NCI-H2107 (cell line): ENCODE measurements around the gene HPSE2.

ENCODE experiments used
- DNase-seq: peaks from one replicate; lab custom pipeline; 2025; lab: John Stamatoyannopoulos, UW

Gene HPSE2

DNA sequence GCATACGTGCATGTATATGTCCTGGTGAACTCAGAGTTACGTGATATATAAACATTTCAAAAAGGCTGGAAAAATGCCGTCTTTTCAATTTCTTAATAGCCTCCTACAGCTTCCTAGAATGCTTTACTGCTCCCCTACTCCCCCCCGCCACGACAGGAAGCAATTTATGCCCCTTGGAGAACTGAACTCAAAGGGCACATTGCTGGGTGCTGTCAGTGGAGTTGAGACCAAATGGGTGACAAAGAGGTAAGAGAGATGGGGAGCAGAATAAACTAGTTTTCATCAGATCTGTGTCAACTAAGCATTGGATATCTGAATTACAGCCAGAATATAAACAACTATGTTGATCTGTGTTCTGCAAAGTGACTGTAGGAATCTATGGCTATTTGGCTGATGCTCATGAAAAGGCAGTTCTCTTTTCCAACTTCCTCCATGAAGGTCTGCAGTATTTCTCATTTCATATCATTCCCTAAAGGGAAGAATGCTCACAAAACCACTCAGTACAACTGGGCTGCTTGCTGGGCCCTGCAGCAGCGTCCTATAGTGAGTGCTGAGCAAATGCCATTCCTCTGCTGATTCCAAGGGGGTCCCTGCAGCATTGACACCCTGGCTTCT, 617.6 kb downstream of the HPSE2 start:
- no peak for DNase-seq

DNA sequence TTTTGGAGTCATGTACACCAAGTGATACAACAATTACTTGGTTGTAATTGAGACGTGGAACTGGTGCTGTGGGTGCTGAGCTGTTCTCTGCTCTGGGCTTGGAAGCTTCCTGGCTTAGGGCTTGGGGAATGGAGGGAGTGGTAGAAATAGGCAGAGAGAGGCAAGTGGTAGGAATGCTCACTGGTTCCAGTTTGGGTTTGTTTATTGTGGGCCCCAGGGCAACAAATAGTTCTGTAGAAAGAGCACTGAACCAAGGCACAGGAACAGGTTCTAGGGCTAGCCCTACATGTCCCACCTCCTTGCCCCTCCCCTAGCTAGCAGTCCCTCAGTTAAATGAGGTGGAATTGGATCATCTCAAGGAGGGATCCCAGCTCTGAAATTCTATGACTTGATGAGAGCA, 622.2 kb downstream of the HPSE2 start:
- DNase-seq = no peak

GRCh38 chr10:98611436-98611835, 624.2 kb downstream of the HPSE2 start:
- no peak for DNase-seq

- no peak for DNase-seq
Observed at GRCh38 chr10:98610836-98611235, 624.8 kb downstream of the HPSE2 start.

DNA sequence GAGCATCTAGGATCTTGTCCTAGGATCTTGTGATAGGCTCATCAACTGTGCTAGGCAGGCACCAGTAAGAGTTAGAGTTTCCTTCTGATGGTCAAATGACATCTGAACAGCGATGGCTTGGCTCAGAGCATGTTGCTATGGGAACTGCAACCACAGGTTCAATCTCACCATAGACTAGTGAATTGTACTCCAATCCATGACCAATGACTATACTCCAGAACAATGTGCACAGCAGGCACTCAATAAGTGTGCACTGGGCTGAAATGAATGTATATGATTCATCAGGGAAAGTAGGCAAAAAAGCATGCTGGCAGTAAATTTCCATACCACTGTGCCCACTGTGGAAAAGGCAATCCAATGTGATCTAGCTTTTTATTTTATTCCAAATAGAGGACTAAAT, 625.4 kb downstream of the HPSE2 start:
- DNase-seq = no peak

DNA sequence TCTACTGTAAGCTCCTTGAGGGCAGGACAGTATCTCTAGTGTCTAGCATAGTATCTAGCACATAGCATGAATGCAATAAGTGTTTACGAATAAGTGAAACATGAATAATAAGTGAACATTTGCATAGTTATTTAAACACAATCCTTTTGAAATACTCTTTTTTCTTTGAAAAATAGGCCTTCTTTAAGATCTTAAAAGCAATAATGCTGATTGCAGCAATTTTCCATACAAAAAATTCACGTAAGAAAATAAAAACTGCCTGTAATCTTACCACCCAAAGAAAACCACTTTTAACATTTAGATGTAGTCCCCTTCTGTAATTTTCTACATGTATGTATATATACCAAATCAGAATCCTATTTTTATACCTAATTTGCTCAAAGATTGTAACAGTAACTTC, 626.4 kb downstream of the HPSE2 start:
- DNase-seq = no peak

GRCh38 chr10:98608411-98608810, 627.2 kb downstream of the HPSE2 start:
- DNase-seq = no peak

DNA sequence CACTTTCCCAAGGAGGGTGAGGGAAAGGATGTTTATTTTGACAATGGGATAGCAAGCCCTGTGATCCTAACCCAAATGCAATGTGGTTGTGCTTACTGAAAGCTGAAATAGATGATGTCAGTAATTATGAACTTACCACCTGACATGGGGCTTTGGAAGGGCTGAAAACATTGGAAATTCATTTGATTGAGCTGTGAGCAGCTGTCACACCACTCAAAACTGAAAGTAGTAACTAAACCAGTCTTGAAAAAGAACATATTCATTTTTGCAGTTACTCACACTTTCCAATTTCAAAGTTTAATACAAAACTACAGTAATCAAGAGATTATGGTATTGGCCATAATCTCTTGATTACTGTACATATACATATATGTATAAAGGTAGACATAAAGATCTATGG, 633.4 kb downstream of the HPSE2 start:
- no peak for DNase-seq

DNA sequence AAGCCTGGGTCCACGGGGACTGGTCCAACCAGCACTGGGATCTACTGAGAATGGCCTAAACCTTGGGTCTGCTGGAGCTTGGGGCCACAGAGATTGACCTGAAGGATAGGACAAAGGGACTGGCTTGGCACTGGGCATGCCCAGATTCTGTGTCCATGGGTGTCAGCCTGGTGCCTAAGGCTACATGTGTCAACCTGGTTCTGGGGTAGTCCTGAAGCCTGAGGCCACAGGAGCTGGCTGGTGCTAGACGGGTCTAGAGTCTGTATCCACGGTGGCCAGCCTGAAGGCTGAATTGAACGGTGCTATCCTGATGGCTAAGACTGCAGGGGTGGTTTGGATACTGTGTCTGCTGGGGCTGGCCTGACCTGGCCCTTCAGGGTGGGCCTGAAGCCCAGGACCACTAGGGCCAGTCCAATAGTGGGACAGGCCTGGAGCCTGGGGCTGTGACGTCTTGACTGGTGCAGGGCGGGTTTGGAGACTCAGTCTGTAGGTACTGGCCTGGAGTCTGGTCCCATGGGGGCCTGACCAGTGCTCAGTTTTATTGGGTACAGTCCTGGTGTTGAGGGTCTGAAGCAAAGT, 636.5 kb downstream of the HPSE2 start:
- DNase-seq = no peak

- DNase-seq = no peak
Observed at GRCh38 chr10:98596404-98596803, 639.2 kb downstream of the HPSE2 start.

DNA sequence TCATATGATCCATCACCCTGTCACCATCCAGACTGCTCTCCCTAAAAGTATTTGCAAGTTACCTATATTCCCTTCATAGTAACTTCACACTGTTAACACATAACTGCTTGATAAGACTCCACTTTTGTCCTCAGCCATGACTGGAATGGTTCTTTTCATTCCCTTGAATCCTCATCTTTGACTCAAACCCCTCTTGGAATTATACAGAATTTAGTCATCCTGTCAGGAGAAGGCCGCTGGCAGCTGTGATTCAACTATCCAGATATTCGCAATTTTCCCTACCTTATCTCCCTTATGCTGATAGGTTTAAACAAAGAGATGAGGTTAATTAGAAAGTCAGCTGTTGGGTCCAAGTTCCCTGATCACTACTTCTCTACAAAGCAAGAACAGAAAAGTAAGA, 646.0 kb downstream of the HPSE2 start:
- no peak for DNase-seq

GRCh38 chr10:98589007-98589406, 646.6 kb downstream of the HPSE2 start:
- DNase-seq = no peak

DNA sequence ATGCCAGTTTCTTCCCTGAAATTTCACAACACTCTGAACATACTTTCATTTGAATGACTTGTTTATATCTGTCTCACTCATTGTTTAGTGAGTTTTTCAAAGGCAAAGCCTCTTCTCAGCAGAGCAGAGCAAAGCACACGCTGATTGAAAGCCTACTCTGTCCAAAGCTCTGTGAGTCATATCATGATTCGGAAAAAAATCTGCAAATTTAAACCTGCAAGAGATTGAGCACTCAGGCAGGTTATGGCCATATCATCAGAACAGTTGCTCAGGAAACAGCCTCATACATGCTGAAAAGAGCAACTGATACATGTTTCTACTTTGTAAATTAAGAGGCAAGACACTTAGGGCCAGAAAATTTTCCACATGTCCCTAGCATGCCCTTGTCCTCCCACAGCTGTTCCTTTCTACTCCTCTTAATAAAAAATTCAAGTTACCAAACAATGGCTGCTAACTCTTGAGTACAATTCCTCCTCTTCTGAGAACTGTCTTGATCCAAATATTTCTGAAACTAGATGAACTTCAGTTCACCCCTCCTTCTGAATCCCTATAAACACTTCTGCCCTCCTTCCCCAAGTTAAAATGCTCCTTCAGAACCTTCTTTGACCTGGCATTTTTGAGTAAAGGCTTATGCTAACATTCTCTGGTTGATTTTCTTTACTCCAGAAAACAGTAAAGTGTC, 648.4 kb downstream of the HPSE2 start:
- DNase-seq = no peak

DNA sequence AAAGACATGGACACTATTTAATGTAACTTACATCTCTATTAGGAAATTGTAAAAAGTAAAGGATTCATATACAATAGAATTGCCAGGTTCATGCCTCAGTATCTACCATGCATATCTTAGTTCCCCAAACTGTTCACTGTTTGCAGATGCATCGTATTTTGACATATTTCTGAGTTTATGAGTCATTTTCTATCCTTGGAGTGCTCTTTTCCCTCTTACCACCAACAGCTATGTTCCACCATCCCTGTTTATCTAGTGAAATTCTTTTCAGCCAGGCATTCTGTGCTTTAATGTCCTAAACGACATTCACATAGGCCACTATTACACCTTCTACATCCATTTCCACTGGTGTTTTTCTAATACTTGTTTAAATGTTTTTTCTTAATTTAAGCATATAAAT, 649.6 kb downstream of the HPSE2 start:
- DNase-seq = no peak

GRCh38 chr10:98582363-98582762, 653.3 kb downstream of the HPSE2 start:
- DNase-seq = no peak

GRCh38 chr10:98577578-98577977, 658.1 kb downstream of the HPSE2 start:
- no peak for DNase-seq

- no peak for DNase-seq
Observed at GRCh38 chr10:98577168-98577567, 658.5 kb downstream of the HPSE2 start.

GRCh38 chr10:98576096-98576495, 659.6 kb downstream of the HPSE2 start:
- DNase-seq = no peak

GRCh38 chr10:98572594-98572993, 663.1 kb downstream of the HPSE2 start:
- no peak for DNase-seq

DNA sequence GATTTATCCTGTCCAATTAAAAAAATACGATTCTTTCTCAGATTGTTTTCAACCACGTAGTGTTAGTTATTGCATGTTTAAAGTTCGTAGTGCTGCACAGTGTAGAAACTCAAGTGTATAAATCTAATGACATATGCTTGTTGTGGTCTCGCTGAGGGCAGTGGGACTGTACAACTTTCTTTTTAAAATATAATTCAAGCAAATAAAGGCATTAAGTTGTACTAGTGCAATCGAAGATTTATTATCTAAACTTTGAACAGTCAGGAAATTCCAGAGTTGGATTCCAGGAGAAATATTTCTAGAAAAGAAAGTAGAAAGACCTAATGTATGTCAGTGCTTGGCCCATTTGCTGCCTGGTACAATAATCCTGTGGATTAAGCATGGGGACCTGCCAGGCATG, 664.8 kb downstream of the HPSE2 start:
- DNase-seq = no peak

- no peak for DNase-seq
Observed at GRCh38 chr10:98569853-98570252, 665.8 kb downstream of the HPSE2 start.

- no peak for DNase-seq
Observed at GRCh38 chr10:98568551-98568950, 667.1 kb downstream of the HPSE2 start.

GRCh38 chr10:98567391-98568133, 668.1 kb downstream of the HPSE2 start:
- no peak for DNase-seq
